KMS-11 (cell line): ENCODE measurements around the gene ZNF23.

Experiments
- H2AFZ ChIP-seq: fragments of 200-600 bp; sonication (generic); 2 replicates; pipeline ENCODE4 v1.6.1; 2016; ENCODE audit warnings: antibody characterized with exemption, mixed run types, low read depth
- H3K27ac ChIP-seq: fragments of 200-600 bp; sonication (generic); 2 replicates; pipeline ENCODE4 v1.6.1; 2016; ENCODE audit warnings: mild to moderate bottlenecking, mixed run types
- H3K27me3 ChIP-seq: fragments of 200-600 bp; sonication (generic); 2 replicates; pipeline ENCODE4 v1.6.1; 2017; ENCODE audit warnings: mild to moderate bottlenecking, low read depth, mixed run types, moderate library complexity; ENCODE audit not compliant: insufficient read depth
- H3K36me3 ChIP-seq: fragments of 200-600 bp; sonication (generic); 2 replicates; pipeline ENCODE4 v1.6.1; 2017; ENCODE audit warnings: mild to moderate bottlenecking, mixed run types; ENCODE audit not compliant: insufficient read depth
- H3K4me1 ChIP-seq: fragments of 200-600 bp; sonication (generic); 2 replicates; pipeline ENCODE4 v1.6.1; 2016; ENCODE audit warnings: mild to moderate bottlenecking, low read depth, mixed run types; ENCODE audit not compliant: poor library complexity, severe bottlenecking
- H3K4me2 ChIP-seq: fragments of 200-600 bp; sonication (generic); 2 replicates; pipeline ENCODE4 v1.7.0; 2016; ENCODE audit warnings: mild to moderate bottlenecking, mixed run types
- H3K4me3 ChIP-seq: fragments of 200-600 bp; sonication (generic); IDR thresholded peaks from 2 replicates; pipeline ENCODE4 v1.6.1; 2017; ENCODE audit warnings: low read depth, low read length, mixed read lengths; ENCODE audit not compliant: insufficient read depth
- H3K79me2 ChIP-seq: fragments of 200-600 bp; sonication (generic); 2 replicates; pipeline ENCODE4 v1.6.1; 2016; ENCODE audit warnings: low read depth, mixed run types; ENCODE audit not compliant: insufficient read depth
- H3K9ac ChIP-seq: fragments of 200-600 bp; sonication (generic); 2 replicates; pipeline ENCODE4 v1.6.1; 2016; ENCODE audit warnings: mild to moderate bottlenecking, mixed run types
- H4K20me1 ChIP-seq: fragments of 200-600 bp; sonication (generic); 2 replicates; pipeline ENCODE4 v1.6.1; 2016; ENCODE audit warnings: mild to moderate bottlenecking, mixed run types; ENCODE audit not compliant: insufficient read depth
- CTCF ChIP-seq: fragments of 200-600 bp; sonication (generic); conservative IDR thresholded peaks from 2 replicates; pipeline ENCODE4 v1.6.1; 2017; ENCODE audit warnings: low read depth, mild to moderate bottlenecking, antibody characterized with exemption, low read length, moderate library complexity, mixed read lengths

Gene ZNF23

GRCh38 chr16:71484006-71484893 lies 22.2 kb upstream of the ZNF23 start:
- peak overlapping the region; percentile 72 for H3K4me2 ChIP-seq
- H3K36me3 ChIP-seq = no peaks in the 10 kb centered on the region
- no peak overlapping the region for H3K4me3 ChIP-seq
- H3K4me1 ChIP-seq = peaks cover 7% of the 10 kb centered on the region
- no peaks in the 10 kb centered on the region for H4K20me1 ChIP-seq
- H3K27ac ChIP-seq = peak overlapping the region; percentile 73
- peak overlapping the region; percentile 93 for H2AFZ ChIP-seq
- no peak for TF ChIP-seq CTCF
- no peaks in the 10 kb centered on the region for H3K27me3 ChIP-seq
- peak overlapping the region; percentile 65 for H3K9ac ChIP-seq
- H3K79me2 ChIP-seq = no peaks in the 10 kb centered on the region

GRCh38 chr16:71482569-71482968 lies 20.5 kb upstream of the ZNF23 start:
- Histone ChIP-seq H3K79me2 (no peaks in the 10 kb centered on the region), H3K36me3 (no peaks in the 10 kb centered on the region), H3K9ac (no peak overlapping the region), H2AFZ (no peak overlapping the region), H3K4me1 (peaks cover 7% of the 10 kb centered on the region), H4K20me1 (no peaks in the 10 kb centered on the region), H3K27me3 (no peaks in the 10 kb centered on the region), H3K4me3 (no peak overlapping the region), H3K27ac (no peak overlapping the region), H3K4me2 (no peak overlapping the region)
- no peak for TF ChIP-seq CTCF

- H3K27ac ChIP-seq = no peak overlapping the region
- H3K4me1 ChIP-seq = peaks cover 7% of the 10 kb centered on the region
These were observed 18.9 kb upstream of the ZNF23 start for GRCh38 chr16:71480956-71481355.

GRCh38 chr16:71479420-71479819 lies 17.4 kb upstream of the ZNF23 start:
- Histone ChIP-seq H2AFZ (no peak overlapping the region), H4K20me1 (no peaks in the 10 kb centered on the region), H3K79me2 (no peaks in the 10 kb centered on the region), H3K36me3 (no peaks in the 10 kb centered on the region), H3K9ac (no peak overlapping the region), H3K27ac (no peak overlapping the region), H3K27me3 (no peaks in the 10 kb centered on the region), H3K4me3 (no peak overlapping the region), H3K4me2 (no peak overlapping the region), H3K4me1 (peaks cover 4% of the 10 kb centered on the region)
- TF ChIP-seq CTCF = peak; percentile 1; the same call in 1 of the 2 replicates

More at GRCh38 chr16:71480956-71481355, 18.9 kb upstream of the ZNF23 start:
- no peak overlapping the region for H3K4me2 ChIP-seq
- H3K36me3 ChIP-seq = no peaks in the 10 kb centered on the region
- TF ChIP-seq CTCF = no peak
- no peaks in the 10 kb centered on the region for H3K27me3 ChIP-seq
- no peaks in the 10 kb centered on the region for H4K20me1 ChIP-seq
- no peaks in the 10 kb centered on the region for H3K79me2 ChIP-seq
- no peak overlapping the region for H3K4me3 ChIP-seq
- no peak overlapping the region for H2AFZ ChIP-seq
- no peak overlapping the region for H3K9ac ChIP-seq
